Measurements from ENCODE around the gene HIVEP3. TPM values are rescaled to one million over a fixed set of nuclear protein-coding genes. Genes with fewer than 3 reads are reported as not detected.

Gene HIVEP3
- total RNA-seq, 2 donors from 2014 or later, result 3.4 to 4.0 TPM

DNA sequence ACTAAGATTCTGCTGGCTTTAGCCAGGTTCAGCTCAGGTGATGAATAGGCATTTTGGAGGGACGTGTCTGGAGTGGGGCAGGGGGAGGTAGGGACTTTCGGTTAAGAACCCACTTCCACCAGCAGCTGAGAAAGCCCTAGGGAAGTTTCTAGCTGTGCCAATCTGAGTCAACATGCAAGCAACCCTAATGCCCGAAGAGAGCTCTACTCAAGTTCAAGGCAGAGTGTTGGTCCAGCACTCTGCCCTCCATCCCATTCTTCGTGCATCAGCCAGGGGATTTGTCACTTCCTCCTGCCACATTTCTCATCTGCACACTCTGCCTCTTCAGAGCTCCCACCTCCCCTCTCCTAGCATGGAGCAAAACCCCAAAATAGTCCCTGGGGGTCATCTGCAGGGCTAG is 208.8 kb downstream of the HIVEP3 start:
- intact Hi-C loops (cut with DNase I), result no loop called here
- TF ChIP-seq, protein P1, sequence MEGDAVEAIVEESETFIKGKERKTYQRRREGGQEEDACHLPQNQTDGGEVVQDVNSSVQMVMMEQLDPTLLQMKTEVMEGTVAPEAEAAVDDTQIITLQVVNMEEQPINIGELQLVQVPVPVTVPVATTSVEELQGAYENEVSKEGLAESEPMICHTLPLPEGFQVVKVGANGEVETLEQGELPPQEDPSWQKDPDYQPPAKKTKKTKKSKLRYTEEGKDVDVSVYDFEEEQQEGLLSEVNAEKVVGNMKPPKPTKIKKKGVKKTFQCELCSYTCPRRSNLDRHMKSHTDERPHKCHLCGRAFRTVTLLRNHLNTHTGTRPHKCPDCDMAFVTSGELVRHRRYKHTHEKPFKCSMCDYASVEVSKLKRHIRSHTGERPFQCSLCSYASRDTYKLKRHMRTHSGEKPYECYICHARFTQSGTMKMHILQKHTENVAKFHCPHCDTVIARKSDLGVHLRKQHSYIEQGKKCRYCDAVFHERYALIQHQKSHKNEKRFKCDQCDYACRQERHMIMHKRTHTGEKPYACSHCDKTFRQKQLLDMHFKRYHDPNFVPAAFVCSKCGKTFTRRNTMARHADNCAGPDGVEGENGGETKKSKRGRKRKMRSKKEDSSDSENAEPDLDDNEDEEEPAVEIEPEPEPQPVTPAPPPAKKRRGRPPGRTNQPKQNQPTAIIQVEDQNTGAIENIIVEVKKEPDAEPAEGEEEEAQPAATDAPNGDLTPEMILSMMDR (IDR thresholded peaks at IDR 0.05), result no peak
- TF ChIP-seq POLR2A (IDR thresholded peaks at IDR 0.05), result no peak
- no peaks in the 10 kb centered on the region for H3K9me3 ChIP-seq
- H3K4me1 ChIP-seq, result no peaks in the 10 kb centered on the region
- no peaks in the 10 kb centered on the region for H3K27me3 ChIP-seq
- WGBS, 2 donors, result 91 to 92% methylated on average over 4 of the region's 4 CpGs
- H3K4me3 ChIP-seq, result no peak overlapping the region
- H3K36me3 ChIP-seq (replicated peaks in 1 of 2; ENCODE audit: insufficient read depth in 1 of 2, low read depth in 2 of 2), result no peaks in the 10 kb centered on the region
- ATAC-seq (no peak), DNase-seq (no peak)
- no peak overlapping the region for H3K27ac ChIP-seq

DNA sequence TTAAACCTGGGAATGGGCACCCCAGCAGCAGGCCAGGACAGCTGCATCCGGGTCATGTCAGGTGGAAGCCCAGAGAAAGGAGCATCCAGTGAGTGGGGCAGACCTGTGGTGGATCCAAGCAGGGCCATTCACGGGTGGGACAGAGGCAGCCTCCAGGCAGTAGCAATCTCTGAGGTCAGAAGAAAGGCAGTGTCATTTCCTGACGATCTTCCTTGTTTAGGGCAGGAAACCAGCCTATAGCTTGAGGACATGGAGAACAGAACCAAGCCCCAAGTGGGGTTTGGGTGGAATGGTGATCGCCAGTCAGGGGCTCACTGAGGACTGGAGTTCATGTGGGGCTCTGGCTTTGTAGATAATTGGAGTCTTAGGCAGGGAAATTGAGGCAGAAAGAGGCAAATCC is 209.4 kb downstream of the HIVEP3 start:
- Histone ChIP-seq H3K9me3 (no peaks in the 10 kb centered on the region), H3K27me3 (no peaks in the 10 kb centered on the region), H3K36me3 (replicated peaks in 1 of 2; ENCODE audit: insufficient read depth in 1 of 2, low read depth in 2 of 2) (no peaks in the 10 kb centered on the region), H3K27ac (no peak overlapping the region), H3K4me1 (no peaks in the 10 kb centered on the region), H3K4me3 (no peak overlapping the region)
- intact Hi-C loops (cut with DNase I), result no loop called here
- WGBS, 2 donors, result 86 to 100% methylated on average over 4 of the region's 4 CpGs
- ATAC-seq (no peak), DNase-seq (no peak)
- no peak for TF ChIP-seq POLR2A (IDR thresholded peaks at IDR 0.05)
- TF ChIP-seq, protein P1 (IDR thresholded peaks at IDR 0.05), result no peak

DNA sequence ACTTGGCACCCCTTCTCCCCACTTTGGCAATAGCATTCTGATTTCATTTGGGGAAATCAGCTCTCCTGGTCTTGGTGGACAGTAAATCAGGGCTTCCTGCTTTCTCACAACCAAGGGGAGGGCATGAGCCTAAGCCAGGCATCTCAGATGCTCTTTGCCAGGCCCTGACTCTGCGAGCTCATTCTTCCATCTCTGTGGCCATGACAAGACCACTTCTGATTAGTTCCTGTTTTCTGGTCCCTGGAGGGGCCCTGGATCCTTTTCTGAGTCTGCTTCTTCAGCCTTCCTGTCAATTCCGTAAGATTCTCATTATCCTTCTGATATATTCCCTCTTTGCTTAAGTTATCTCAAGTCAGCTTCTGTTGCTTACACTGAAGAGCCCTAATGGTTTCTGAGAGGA is 210.4 kb downstream of the HIVEP3 start:
- no peaks in the 10 kb centered on the region for H3K4me1 ChIP-seq
- H3K9me3 ChIP-seq, result no peaks in the 10 kb centered on the region
- H3K36me3 ChIP-seq (replicated peaks in 1 of 2; ENCODE audit: insufficient read depth in 1 of 2, low read depth in 2 of 2), result no peaks in the 10 kb centered on the region
- no peak for ATAC-seq
- intact Hi-C loops (cut with DNase I), result no loop called here
- WGBS, 2 donors, result 71 to 89% methylated on average over 2 of the region's 2 CpGs
- H3K27ac ChIP-seq, result no peak overlapping the region
- no peaks in the 10 kb centered on the region for H3K27me3 ChIP-seq
- H3K4me3 ChIP-seq, result no peak overlapping the region
- no peak for TF ChIP-seq POLR2A (IDR thresholded peaks at IDR 0.05)
- TF ChIP-seq, protein P1 (IDR thresholded peaks at IDR 0.05), result no peak
- no peak for DNase-seq

DNA sequence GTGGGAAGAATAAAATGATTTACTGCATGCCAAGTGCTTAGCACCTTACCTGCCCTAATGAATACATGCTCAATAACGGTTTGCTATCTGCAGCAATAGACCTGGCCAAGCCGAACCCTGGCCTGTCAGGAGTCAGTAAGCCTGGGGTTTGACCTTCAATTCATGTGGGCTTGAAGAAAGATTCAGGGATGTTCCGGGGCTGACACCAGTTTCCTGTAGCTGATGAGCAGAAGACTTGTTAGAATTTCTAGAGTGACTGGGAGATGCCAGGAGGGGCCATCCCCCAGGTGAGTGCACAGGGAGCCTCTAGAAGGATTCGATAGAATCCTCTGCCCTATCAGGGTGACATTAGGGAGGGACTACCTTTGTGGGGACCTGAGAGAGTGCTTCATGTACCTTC is 210.9 kb downstream of the HIVEP3 start:
- Histone ChIP-seq H3K36me3 (replicated peaks in 1 of 2; ENCODE audit: insufficient read depth in 1 of 2, low read depth in 2 of 2) (no peaks in the 10 kb centered on the region), H3K4me1 (no peaks in the 10 kb centered on the region), H3K9me3 (no peaks in the 10 kb centered on the region), H3K4me3 (no peak overlapping the region), H3K27me3 (no peaks in the 10 kb centered on the region), H3K27ac (no peak overlapping the region)
- no peak for ATAC-seq
- DNase-seq, result no peak
- 81 to 86% methylated on average over 3 to 4 of the region's 4 CpGs for WGBS, 2 donors
- no peak for TF ChIP-seq POLR2A (IDR thresholded peaks at IDR 0.05)
- TF ChIP-seq, protein P1 (IDR thresholded peaks at IDR 0.05), result no peak
- intact Hi-C loops (cut with DNase I), result no loop called here

DNA sequence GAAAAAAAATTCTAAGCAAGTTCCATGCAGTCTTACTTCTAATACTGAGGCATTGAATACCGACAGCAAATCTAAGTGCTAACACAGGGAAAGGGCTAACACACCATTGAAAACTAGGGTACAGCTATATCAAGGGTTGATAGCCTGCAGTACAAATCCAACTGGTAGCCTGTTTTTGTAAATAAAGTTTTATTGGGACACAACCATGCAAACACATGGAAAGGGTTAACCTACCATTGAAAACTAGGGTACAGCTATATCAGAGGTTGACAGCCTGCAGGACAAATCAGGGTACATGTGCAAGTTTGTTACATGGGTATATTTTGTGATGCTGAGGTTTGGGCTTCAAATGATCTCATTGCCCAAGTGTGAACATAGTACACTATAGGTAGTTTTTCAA is 212.9 kb downstream of the HIVEP3 start:
- WGBS, 2 donors, result 95 to 100% methylated on average over 1 of the region's 1 CpG
- intact Hi-C loops (cut with DNase I), result no loop called here
- no peak for TF ChIP-seq POLR2A (IDR thresholded peaks at IDR 0.05)
- TF ChIP-seq, protein P1 (IDR thresholded peaks at IDR 0.05), result no peak

More for the DNA sequence above, 212.9 kb downstream of the HIVEP3 start:
- ATAC-seq, result no peak
- DNase-seq, result no peak
- Histone ChIP-seq H3K27ac (no peak overlapping the region), H3K9me3 (no peaks in the 10 kb centered on the region), H3K4me1 (no peaks in the 10 kb centered on the region), H3K36me3 (replicated peaks in 1 of 2; ENCODE audit: insufficient read depth in 1 of 2, low read depth in 2 of 2) (no peaks in the 10 kb centered on the region), H3K27me3 (no peaks in the 10 kb centered on the region), H3K4me3 (no peak overlapping the region)

Measured in body of pancreas (tissue), 4 donors.